Measurements from ENCODE around the gene GFAP.

GRCh38 chr17:44889003-44889402 lies 26.3 kb downstream of the GFAP start:
- TF ChIP-seq, protein P1, sequence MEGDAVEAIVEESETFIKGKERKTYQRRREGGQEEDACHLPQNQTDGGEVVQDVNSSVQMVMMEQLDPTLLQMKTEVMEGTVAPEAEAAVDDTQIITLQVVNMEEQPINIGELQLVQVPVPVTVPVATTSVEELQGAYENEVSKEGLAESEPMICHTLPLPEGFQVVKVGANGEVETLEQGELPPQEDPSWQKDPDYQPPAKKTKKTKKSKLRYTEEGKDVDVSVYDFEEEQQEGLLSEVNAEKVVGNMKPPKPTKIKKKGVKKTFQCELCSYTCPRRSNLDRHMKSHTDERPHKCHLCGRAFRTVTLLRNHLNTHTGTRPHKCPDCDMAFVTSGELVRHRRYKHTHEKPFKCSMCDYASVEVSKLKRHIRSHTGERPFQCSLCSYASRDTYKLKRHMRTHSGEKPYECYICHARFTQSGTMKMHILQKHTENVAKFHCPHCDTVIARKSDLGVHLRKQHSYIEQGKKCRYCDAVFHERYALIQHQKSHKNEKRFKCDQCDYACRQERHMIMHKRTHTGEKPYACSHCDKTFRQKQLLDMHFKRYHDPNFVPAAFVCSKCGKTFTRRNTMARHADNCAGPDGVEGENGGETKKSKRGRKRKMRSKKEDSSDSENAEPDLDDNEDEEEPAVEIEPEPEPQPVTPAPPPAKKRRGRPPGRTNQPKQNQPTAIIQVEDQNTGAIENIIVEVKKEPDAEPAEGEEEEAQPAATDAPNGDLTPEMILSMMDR (conservative IDR thresholded peaks at IDR 0.05; ENCODE audit: low read depth, low read length): no peak
- no peak for TF ChIP-seq EZH2 (IDR thresholded peaks at IDR 0.05; ENCODE audit: borderline replicate concordance, low read depth, low read length, poor library complexity, severe bottlenecking)
